DND-41 (cell line): ENCODE data around the gene SLC25A13.

Experiments used
- EZH2 ChIP-seq: IDR thresholded peaks from 3 replicates; pipeline ENCODE4 v1.6.1; 2012; ENCODE audit warnings: borderline replicate concordance, low read depth, mild to moderate bottlenecking, moderate library complexity, low read length, inconsistent platforms; ENCODE audit not compliant: severe bottlenecking
- TF ChIP-seq, protein P1 (sequence below): IDR thresholded peaks from 2 replicates; pipeline ENCODE4 v1.5.1; 2012; ENCODE audit warnings: borderline replicate concordance, low read length, moderate library complexity, mild to moderate bottlenecking; ENCODE audit not compliant: poor library complexity, severe bottlenecking; ENCODE audit errors: extremely low read depth

DNA sequence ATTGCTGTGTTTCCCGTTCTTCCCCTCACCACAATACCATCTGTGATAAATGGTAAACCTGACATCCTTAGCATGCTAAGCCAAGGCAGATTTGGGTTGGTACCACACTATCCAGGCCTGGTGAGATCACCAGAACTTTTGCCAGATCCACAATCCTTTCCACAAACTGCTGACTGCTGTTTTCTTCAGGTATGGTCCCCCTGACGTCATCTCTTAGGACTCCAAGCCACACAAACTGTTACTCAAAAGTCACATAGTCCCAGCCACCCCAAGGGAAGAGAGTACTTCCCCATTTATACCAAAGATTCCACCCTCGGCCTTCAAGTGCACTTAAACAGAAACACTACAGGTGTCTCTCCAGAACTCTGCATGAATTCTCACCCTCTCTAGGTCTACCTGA lies 34.8 kb downstream of the SLC25A13 start:
- TF ChIP-seq, protein P1, sequence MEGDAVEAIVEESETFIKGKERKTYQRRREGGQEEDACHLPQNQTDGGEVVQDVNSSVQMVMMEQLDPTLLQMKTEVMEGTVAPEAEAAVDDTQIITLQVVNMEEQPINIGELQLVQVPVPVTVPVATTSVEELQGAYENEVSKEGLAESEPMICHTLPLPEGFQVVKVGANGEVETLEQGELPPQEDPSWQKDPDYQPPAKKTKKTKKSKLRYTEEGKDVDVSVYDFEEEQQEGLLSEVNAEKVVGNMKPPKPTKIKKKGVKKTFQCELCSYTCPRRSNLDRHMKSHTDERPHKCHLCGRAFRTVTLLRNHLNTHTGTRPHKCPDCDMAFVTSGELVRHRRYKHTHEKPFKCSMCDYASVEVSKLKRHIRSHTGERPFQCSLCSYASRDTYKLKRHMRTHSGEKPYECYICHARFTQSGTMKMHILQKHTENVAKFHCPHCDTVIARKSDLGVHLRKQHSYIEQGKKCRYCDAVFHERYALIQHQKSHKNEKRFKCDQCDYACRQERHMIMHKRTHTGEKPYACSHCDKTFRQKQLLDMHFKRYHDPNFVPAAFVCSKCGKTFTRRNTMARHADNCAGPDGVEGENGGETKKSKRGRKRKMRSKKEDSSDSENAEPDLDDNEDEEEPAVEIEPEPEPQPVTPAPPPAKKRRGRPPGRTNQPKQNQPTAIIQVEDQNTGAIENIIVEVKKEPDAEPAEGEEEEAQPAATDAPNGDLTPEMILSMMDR = no peak
- no peak for TF ChIP-seq EZH2
